Keratinocyte (primary cell): ENCODE data around the gene AJM1. TPM values are rescaled to one million over a fixed set of nuclear protein-coding genes. Genes with fewer than 3 reads are reported as not detected.
"Not testable (repeated sequence)": the region's sequence is repeated elsewhere in the genome, so short reads cannot be mapped to it uniquely, and the experiment has no call there.

Experiments
- DNase-seq: peaks from one replicate; pipeline ENCODE4 v3.0.0-alpha.2; 2011; ENCODE audit warnings: low read depth, missing footprints, low spot score
- FAIRE-seq: peaks from 2 replicates; lab custom pipeline; 2011; peaks lifted over from hg19 to GRCh38; lab: Jason Lieb, UNC
- H2AFZ ChIP-seq: 2 replicates; pipeline ENCODE4 v1.6.0; 2012; ENCODE audit warnings: low read length, control low read depth, inconsistent platforms; ENCODE audit not compliant: control insufficient read depth
- H3K27ac ChIP-seq: 2 replicates; pipeline ENCODE4 v1.5.1; 2011; ENCODE audit warnings: low read length; ENCODE audit not compliant: control insufficient read depth, insufficient read depth
- H3K27me3 ChIP-seq: 3 replicates; pipeline ENCODE4 v1.6.0; 2011; ENCODE audit warnings: low read length; ENCODE audit not compliant: control insufficient read depth, insufficient read depth; ENCODE audit errors: extremely low read depth
- H3K36me3 ChIP-seq, 2 experiments: 2 replicates in 1 of 2; 3 replicates in 1 of 2; pipeline ENCODE4 v1.5.1; 2011; ENCODE audit warnings: low read length in 2 of 2, mild to moderate bottlenecking in 1 of 2; ENCODE audit not compliant: control insufficient read depth in 2 of 2, insufficient read depth in 2 of 2; ENCODE audit errors: extremely low read depth in 1 of 2
- H3K4me1 ChIP-seq: 3 replicates; pipeline ENCODE4 v1.5.1; 2011; ENCODE audit warnings: low read length; ENCODE audit not compliant: control insufficient read depth, insufficient read depth; ENCODE audit errors: extremely low read depth
- H3K4me2 ChIP-seq: 3 replicates; pipeline ENCODE4 v1.6.0; 2011; ENCODE audit warnings: low read depth, low read length; ENCODE audit not compliant: control insufficient read depth, insufficient read depth; ENCODE audit errors: extremely low read depth
- H3K4me3 ChIP-seq, 3 experiments: fragments of 200-600 bp in 1 of 3; sonication (generic) in 1 of 3; 2 replicates in 2 of 3; 3 replicates in 1 of 3; pipeline ENCODE4 v1.5.1; 2011 to 2016; ENCODE audit warnings: low read length in 3 of 3, mild to moderate bottlenecking in 3 of 3, control low read depth in 2 of 3, inconsistent platforms in 1 of 3, low read depth in 1 of 3, mixed read lengths in 1 of 3, mixed run types in 1 of 3, moderate library complexity in 1 of 3; ENCODE audit not compliant: control insufficient read depth in 2 of 3, insufficient read depth in 2 of 3; ENCODE audit errors: extremely low read depth in 1 of 3
- H3K79me2 ChIP-seq: 2 replicates; pipeline ENCODE4 v1.6.0; 2012; ENCODE audit warnings: low read length; ENCODE audit not compliant: control insufficient read depth, insufficient read depth
- H3K9ac ChIP-seq: 3 replicates; pipeline ENCODE4 v1.6.0; 2011; ENCODE audit warnings: low read length; ENCODE audit not compliant: control insufficient read depth, insufficient read depth; ENCODE audit errors: extremely low read depth
- H3K9me1 ChIP-seq: 3 replicates; pipeline ENCODE4 v1.6.0; 2011; ENCODE audit warnings: low read length; ENCODE audit not compliant: control insufficient read depth, insufficient read depth; ENCODE audit errors: extremely low read depth
- H3K9me3 ChIP-seq: 2 replicates; pipeline ENCODE4 v1.5.1; 2012; ENCODE audit warnings: low read depth, low read length; ENCODE audit not compliant: control insufficient read depth
- H4K20me1 ChIP-seq: 3 replicates; pipeline ENCODE4 v1.6.0; 2011; ENCODE audit warnings: low read length; ENCODE audit not compliant: control insufficient read depth, insufficient read depth; ENCODE audit errors: extremely low read depth
- EZH2 ChIP-seq: IDR thresholded peaks from one replicate; pipeline ENCODE4 v1.6.1; 2012; ENCODE audit warnings: inconsistent platforms, mild to moderate bottlenecking, low read length, moderate library complexity
- dilution Hi-C: fragments of 300-500 bp; cut with MboI; formaldehyde crosslinking; loops from one replicate; pipeline ENCODE4 v1.7.0; 2020; ENCODE audit warnings: low sequenced_read_pairs; ENCODE audit not compliant: extremely low pct_ligation_motif_present
- polyA plus RNA-seq, 5 experiments: library from polyadenylated mRNA; depleted of rRNA in 3 of 5; stranded (reverse) in 3 of 5; stranded (forward) in 1 of 5; unstranded in 1 of 5; fragments of >200 nt; gene quantifications; 1 replicate in 1 of 5; 2 replicates in 3 of 5; 3 replicates in 1 of 5; pipeline versions ENCODE4 v1.2.1 to v1.2.3, GENCODE V29; 2011 to 2012; ENCODE audit warnings: missing spikeins in 2 of 5, low read depth in 1 of 5, low replicate concordance in 1 of 5
- TF ChIP-seq, protein P1 (sequence below), 3 experiments: IDR thresholded peaks in 1 of 3; conservative IDR thresholded peaks in 1 of 3; optimal IDR thresholded peaks in 1 of 3; 2 replicates in 2 of 3; 3 replicates in 1 of 3; pipeline versions ENCODE3 to v1.5.1; 2011; ENCODE audit warnings: low read length in 3 of 3, mild to moderate bottlenecking in 3 of 3, moderate library complexity in 2 of 3, control low read depth in 1 of 3, inconsistent platforms in 1 of 3; ENCODE audit not compliant: insufficient read depth in 2 of 3; ENCODE audit errors: extremely low read depth in 1 of 3

AJM1 gene
- polyA plus RNA-seq, 1 donor (not counting 4 experiments of a cell fraction or from before 2014, with no cell fraction given): 0.12 TPM

DNA sequence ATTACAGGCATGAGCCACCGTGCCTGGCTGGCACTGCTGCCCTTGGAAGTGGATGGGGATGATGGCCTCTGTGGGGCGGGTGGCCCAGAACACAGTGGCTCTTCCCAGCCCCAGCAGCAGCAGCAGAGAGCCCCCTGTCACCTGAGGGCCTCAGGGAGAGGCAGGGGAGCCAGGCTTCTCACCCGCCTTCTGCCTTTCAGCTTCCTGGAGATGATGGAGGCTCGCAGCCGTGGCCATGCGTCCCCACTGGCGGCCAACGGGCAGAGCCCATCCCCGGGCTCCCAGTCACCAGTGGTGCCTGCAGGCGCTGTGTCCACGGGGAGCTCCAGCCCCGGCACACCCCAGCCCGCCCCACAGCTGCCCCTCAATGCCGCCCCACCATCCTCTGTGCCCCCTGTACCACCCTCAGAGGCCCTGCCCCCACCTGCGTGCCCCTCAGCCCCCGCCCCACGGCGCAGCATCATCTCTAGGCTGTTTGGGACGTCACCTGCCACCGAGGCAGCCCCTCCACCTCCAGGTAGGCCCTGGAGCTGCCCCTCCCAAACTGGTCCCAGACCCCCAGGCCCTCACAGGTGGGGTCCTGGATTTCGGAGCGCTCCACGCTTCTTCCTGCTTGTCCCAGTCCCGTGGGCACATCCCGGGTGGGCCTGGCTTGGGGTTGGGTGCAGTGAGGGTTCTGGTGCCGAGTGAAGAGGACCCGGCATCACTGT, 5.0 kb upstream of the AJM1 start:
- Histone ChIP-seq H3K4me1 (peaks cover 9% of the 10 kb centered on the region), H3K9ac (no peak overlapping the region), H3K9me3 (no peaks in the 10 kb centered on the region), H3K9me1 (no peaks in the 10 kb centered on the region), H3K79me2 (no peaks in the 10 kb centered on the region), H3K36me3 (peaks cover 0 to 15% of the 10 kb centered on the region in 2 experiments), H3K4me3 (no peak overlapping the region), H3K4me2 (no peak overlapping the region), H2AFZ (no peak overlapping the region), H3K27ac (no peak overlapping the region), H3K27me3 (no peaks in the 10 kb centered on the region), H4K20me1 (no peaks in the 10 kb centered on the region)
- no peak for TF ChIP-seq EZH2
- TF ChIP-seq, protein P1, sequence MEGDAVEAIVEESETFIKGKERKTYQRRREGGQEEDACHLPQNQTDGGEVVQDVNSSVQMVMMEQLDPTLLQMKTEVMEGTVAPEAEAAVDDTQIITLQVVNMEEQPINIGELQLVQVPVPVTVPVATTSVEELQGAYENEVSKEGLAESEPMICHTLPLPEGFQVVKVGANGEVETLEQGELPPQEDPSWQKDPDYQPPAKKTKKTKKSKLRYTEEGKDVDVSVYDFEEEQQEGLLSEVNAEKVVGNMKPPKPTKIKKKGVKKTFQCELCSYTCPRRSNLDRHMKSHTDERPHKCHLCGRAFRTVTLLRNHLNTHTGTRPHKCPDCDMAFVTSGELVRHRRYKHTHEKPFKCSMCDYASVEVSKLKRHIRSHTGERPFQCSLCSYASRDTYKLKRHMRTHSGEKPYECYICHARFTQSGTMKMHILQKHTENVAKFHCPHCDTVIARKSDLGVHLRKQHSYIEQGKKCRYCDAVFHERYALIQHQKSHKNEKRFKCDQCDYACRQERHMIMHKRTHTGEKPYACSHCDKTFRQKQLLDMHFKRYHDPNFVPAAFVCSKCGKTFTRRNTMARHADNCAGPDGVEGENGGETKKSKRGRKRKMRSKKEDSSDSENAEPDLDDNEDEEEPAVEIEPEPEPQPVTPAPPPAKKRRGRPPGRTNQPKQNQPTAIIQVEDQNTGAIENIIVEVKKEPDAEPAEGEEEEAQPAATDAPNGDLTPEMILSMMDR (optimal IDR thresholded peaks at IDR 0.05 in 1 of 3, IDR thresholded peaks at IDR 0.05 in 1 of 3, conservative IDR thresholded peaks at IDR 0.05 in 1 of 3; ENCODE audit: extremely low read depth in 1 of 3, insufficient read depth in 2 of 3, low read length in 3 of 3): no peak
- dilution Hi-C loops: no loop called here
- no peak for DNase-seq
- no peak for FAIRE-seq

DNA sequence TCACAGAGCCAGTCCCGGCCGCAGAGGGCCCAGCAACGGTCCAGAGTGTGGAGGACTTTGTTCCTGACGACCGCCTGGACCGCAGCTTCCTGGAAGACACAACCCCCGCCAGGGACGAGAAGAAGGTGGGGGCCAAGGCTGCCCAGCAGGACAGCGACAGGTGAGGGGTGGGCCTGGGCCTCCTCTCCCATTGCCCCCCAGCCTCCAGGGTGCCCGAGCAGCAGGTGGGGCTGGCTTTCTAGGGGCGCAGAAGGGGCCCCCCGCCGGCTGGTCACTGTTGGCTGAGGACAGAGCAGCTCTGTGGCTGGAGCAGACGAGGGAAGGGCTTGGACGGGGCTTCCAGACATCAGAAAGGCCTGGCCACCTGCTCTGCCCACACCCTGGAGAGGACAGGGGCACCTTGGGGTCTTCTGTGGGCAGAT, 4.4 kb upstream of the AJM1 start:
- H4K20me1 ChIP-seq, H3K4me1 ChIP-seq, H3K79me2 ChIP-seq, dilution Hi-C loops, H3K4me3 ChIP-seq, H3K27ac ChIP-seq, H3K9me1 ChIP-seq, H3K9ac ChIP-seq, H3K27me3 ChIP-seq, DNase-seq, H3K4me2 ChIP-seq, FAIRE-seq, H3K9me3 ChIP-seq, H2AFZ ChIP-seq: not testable (repeated sequence)
- peaks cover 0 to 12% of the 10 kb centered on the region in 2 experiments for H3K36me3 ChIP-seq
